Prostate gland (tissue), 2 donors: ENCODE data around the gene GALM.

Experiments
- POLR2A ChIP-seq: fragments of 450-650 bp; IDR thresholded peaks from one replicate; pipeline ENCODE4 v1.6.1; 2016; ENCODE audit warnings: antibody characterized with exemption, mild to moderate bottlenecking
- POLR2AphosphoS5 ChIP-seq: sonication (generic); formaldehyde crosslinking; IDR thresholded peaks from one replicate; pipeline ENCODE4 v1.6.1; 2017; ENCODE audit warnings: antibody characterized with exemption
- TF ChIP-seq, protein P1 (sequence below), 4 experiments: fragments of 200-600 bp in 2 of 4; fragments of 450-650 bp in 2 of 4; sonication (generic) in 2 of 4; IDR thresholded peaks; 1 replicate in 3 of 4; 2 replicates in 1 of 4; pipeline ENCODE4 v1.5.1; 2016 to 2019; ENCODE audit warnings: antibody characterized with exemption in 4 of 4, mild to moderate bottlenecking in 2 of 4, moderate library complexity in 2 of 4

DNA sequence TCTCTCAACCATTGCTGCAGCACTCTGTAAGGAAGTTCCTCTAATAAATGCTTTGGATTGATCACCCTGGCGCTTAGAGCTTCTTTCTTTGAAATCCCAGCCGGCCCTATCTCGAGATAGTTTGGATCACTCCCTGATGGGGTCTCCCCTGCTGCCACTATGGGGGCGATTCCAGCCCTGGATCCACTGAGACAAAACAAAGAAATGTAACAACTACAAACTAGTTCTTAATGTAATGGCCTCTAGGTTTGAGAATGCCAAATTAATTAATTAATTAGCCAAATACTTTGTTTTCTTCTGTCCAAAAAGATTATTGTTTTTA is 70.0 kb downstream of the GALM start:
- TF ChIP-seq, protein P1, sequence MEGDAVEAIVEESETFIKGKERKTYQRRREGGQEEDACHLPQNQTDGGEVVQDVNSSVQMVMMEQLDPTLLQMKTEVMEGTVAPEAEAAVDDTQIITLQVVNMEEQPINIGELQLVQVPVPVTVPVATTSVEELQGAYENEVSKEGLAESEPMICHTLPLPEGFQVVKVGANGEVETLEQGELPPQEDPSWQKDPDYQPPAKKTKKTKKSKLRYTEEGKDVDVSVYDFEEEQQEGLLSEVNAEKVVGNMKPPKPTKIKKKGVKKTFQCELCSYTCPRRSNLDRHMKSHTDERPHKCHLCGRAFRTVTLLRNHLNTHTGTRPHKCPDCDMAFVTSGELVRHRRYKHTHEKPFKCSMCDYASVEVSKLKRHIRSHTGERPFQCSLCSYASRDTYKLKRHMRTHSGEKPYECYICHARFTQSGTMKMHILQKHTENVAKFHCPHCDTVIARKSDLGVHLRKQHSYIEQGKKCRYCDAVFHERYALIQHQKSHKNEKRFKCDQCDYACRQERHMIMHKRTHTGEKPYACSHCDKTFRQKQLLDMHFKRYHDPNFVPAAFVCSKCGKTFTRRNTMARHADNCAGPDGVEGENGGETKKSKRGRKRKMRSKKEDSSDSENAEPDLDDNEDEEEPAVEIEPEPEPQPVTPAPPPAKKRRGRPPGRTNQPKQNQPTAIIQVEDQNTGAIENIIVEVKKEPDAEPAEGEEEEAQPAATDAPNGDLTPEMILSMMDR (IDR thresholded peaks at IDR 0.05): no peak
- TF ChIP-seq POLR2A (no peak), POLR2AphosphoS5 (no peak)
